Measurements from ENCODE around the gene SH3RF3. TPM values are rescaled to one million over a fixed set of nuclear protein-coding genes. Genes with fewer than 3 reads are reported as not detected.

Gene SH3RF3
- total and polyA plus RNA-seq, 4 donors = 2.9 to 9.7 (median 8.6) TPM

DNA sequence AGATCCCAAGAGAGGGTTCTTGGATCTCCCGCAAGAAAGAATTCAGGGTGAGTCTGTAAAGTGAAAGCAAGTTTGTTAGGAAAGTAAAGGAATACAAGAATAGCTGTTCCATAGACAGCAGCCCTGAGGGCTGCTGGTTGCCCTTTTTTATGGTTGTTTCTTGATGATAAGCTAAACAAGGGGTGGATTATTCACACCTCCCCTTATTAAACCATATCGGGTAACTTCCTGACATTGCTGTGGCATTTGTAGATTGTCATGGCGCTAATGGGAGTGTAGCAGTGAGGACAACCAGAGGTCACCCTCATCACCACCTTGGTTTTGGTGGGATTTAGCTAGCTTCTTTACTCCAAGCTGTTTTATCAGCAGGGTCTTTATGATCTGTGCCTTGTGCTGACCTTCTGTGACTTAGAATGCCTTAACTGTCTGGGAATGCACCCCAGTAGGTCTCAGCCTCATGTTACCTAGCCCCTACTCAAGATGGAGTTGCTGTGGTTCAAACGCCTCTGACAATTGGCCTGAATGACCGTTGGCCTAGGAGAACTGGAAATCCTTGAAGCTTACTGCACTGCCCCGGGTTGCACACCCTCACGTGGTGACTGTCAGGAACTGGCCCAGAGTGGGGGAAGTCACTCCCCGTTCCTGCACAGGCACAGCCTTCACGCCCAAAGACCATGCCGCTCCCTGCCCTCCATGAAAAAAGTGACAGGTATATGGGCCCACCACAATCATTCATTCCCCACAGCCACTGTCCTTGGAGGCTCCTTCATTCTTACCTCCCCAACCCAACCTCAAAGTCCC, 347.8 kb downstream of the SH3RF3 start:
- Histone ChIP-seq H3K9ac (ENCODE audit: insufficient read depth in 1 of 2, low read length in 2 of 2) (no peak overlapping the region), H3K9me3 (ENCODE audit: control insufficient read depth in 4 of 4, insufficient read depth in 3 of 4, low read length in 3 of 4) (no peaks in the 10 kb centered on the region), H3K4me3 (no peak overlapping the region), H3K36me3 (ENCODE audit: control insufficient read depth in 4 of 4, insufficient read depth in 4 of 4, low read length in 4 of 4) (no peaks in the 10 kb centered on the region), H3K27ac (ENCODE audit: low read depth in 1 of 2, low read length in 1 of 2) (no peak overlapping the region), H3K4me1 (ENCODE audit: control insufficient read depth in 5 of 5, insufficient read depth in 5 of 5, low read length in 5 of 5) (peaks cover 2 to 13% (median 7%) of the 10 kb centered on the region in 5 donors), H3K27me3 (ENCODE audit: control insufficient read depth in 3 of 3, insufficient read depth in 3 of 3, low read length in 2 of 3) (no peaks in the 10 kb centered on the region)
- TF ChIP-seq, protein P1, sequence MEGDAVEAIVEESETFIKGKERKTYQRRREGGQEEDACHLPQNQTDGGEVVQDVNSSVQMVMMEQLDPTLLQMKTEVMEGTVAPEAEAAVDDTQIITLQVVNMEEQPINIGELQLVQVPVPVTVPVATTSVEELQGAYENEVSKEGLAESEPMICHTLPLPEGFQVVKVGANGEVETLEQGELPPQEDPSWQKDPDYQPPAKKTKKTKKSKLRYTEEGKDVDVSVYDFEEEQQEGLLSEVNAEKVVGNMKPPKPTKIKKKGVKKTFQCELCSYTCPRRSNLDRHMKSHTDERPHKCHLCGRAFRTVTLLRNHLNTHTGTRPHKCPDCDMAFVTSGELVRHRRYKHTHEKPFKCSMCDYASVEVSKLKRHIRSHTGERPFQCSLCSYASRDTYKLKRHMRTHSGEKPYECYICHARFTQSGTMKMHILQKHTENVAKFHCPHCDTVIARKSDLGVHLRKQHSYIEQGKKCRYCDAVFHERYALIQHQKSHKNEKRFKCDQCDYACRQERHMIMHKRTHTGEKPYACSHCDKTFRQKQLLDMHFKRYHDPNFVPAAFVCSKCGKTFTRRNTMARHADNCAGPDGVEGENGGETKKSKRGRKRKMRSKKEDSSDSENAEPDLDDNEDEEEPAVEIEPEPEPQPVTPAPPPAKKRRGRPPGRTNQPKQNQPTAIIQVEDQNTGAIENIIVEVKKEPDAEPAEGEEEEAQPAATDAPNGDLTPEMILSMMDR (IDR thresholded peaks at IDR 0.05; ENCODE audit: control extremely low read depth, extremely low read depth) = no peak
- no peak for ATAC-seq (ENCODE audit: insufficient read depth, low FRiP score)
- WGBS, 2 donors = 85 to 89% methylated on average over 10 of the region's 10 CpGs
- no peak for DNase-seq

GRCh38 chr2:109478906-109479493, 350.0 kb downstream of the SH3RF3 start:
- no peak for ATAC-seq (ENCODE audit: insufficient read depth, low FRiP score)
- Histone ChIP-seq H3K27me3 (ENCODE audit: control insufficient read depth in 3 of 3, insufficient read depth in 3 of 3, low read length in 2 of 3) (no peaks in the 10 kb centered on the region), H3K9ac (ENCODE audit: insufficient read depth in 1 of 2, low read length in 2 of 2) (no peak overlapping the region), H3K4me3 (no peak overlapping the region), H3K36me3 (ENCODE audit: control insufficient read depth in 4 of 4, insufficient read depth in 4 of 4, low read length in 4 of 4) (no peaks in the 10 kb centered on the region), H3K27ac (ENCODE audit: low read depth in 1 of 2, low read length in 1 of 2) (no peak overlapping the region), H3K9me3 (ENCODE audit: control insufficient read depth in 4 of 4, insufficient read depth in 3 of 4, low read length in 3 of 4) (no peaks in the 10 kb centered on the region), H3K4me1 (ENCODE audit: control insufficient read depth in 5 of 5, insufficient read depth in 5 of 5, low read length in 5 of 5) (peaks cover 8 to 33% (median 20%) of the 10 kb centered on the region in 5 donors)
- DNase-seq = no peak
- TF ChIP-seq, protein P1 (IDR thresholded peaks at IDR 0.05; ENCODE audit: control extremely low read depth, extremely low read depth) = no peak
- WGBS, 2 donors = 93% methylated on average over 12 of the region's 12 CpGs

DNA sequence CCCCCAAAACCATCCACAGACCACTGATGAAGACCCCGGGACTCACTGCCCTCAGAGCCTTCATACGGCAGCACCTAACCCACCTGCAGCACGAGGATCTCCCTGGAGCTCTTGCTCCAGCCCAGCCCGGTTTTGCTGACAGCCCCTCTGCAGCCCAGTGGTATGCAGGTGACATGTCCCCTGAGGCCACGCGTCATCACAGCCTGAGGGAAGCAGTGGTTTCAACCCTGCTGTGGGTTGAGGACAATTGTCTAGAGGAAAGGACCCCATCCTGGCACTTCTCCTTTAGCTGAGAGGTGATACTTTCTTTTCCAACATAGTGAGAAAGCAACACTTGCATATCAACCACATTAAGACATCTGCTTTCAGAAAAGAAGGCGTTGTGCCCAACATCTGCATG, 350.8 kb downstream of the SH3RF3 start:
- WGBS, 2 donors = 68 to 85% methylated on average over 7 of the region's 7 CpGs
- Histone ChIP-seq H3K27ac (ENCODE audit: low read depth in 1 of 2, low read length in 1 of 2) (no peak overlapping the region), H3K27me3 (ENCODE audit: control insufficient read depth in 3 of 3, insufficient read depth in 3 of 3, low read length in 2 of 3) (no peaks in the 10 kb centered on the region), H3K4me3 (no peak overlapping the region), H3K36me3 (ENCODE audit: control insufficient read depth in 4 of 4, insufficient read depth in 4 of 4, low read length in 4 of 4) (no peaks in the 10 kb centered on the region), H3K9ac (ENCODE audit: insufficient read depth in 1 of 2, low read length in 2 of 2) (no peak overlapping the region), H3K9me3 (ENCODE audit: control insufficient read depth in 4 of 4, insufficient read depth in 3 of 4, low read length in 3 of 4) (no peaks in the 10 kb centered on the region), H3K4me1 (ENCODE audit: control insufficient read depth in 5 of 5, insufficient read depth in 5 of 5, low read length in 5 of 5) (peaks cover 8 to 33% (median 20%) of the 10 kb centered on the region in 5 donors)
- DNase-seq (no peak), ATAC-seq (ENCODE audit: insufficient read depth, low FRiP score) (no peak)
- TF ChIP-seq, protein P1 (IDR thresholded peaks at IDR 0.05; ENCODE audit: control extremely low read depth, extremely low read depth) = no peak

Data from lung (tissue), 12 donors.